ENCODE measurements around the gene MYL10.
A peak's percentile ranks its signal among the peaks of the same experiment; 100 is the strongest.
"Not testable (repeated sequence)": the region's sequence is repeated elsewhere in the genome, so short reads cannot be mapped to it uniquely, and the experiment has no call there.

Gene MYL10

DNA sequence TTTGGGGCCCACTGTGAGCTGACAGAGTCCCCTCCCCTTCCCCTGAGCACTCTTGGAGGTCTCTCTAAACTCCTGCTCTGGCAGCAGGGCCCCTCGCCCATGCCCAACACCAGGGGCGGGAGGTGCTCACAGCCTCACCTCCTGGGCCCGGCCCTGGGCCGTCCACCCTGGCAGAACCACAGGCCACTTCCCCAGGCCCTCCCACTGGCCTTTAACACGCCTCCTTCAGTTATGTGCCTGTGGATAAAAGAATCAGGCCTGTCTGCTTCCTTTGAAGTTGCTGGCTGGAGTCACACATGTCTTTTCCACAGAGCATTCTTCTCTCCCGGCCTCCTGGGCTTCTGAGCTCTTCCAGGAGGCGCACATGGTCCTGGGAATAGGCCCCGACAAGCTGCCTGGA lies 10.2 kb downstream of the MYL10 start:
- DNase-seq (ENCODE audit: low read depth) = no peak

- DNase-seq (ENCODE audit: low read depth) = no peak
Measured at GRCh38 chr7:101618207-101618839, 10.8 kb downstream of the MYL10 start.

GRCh38 chr7:101617451-101618206 lies 11.5 kb downstream of the MYL10 start:
- DNase-seq (ENCODE audit: low read depth) = no peak

DNA sequence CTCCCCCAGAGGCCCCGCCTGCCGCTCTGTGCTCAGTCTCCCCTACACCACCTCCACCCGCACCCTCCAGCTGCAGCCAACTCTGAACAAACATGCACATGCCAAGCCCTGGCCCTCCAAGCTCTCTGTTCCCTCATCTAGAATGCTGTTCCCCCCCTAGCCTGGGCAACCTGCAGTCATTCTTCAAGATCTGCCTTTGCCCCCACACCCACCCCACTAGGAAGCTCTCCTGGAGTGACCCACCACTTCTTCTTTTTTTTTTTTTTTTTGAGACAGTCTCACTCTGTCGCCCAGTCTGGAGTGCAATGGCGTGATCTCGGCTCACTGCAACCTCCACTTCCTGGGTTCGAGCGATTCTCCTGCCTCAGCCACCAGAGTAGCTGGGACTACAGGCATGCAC lies 13.7 kb downstream of the MYL10 start:
- no peak for DNase-seq (ENCODE audit: low read depth)

GRCh38 chr7:101614939-101615302 lies 14.2 kb downstream of the MYL10 start:
- DNase-seq (ENCODE audit: low read depth) = no peak

DNA sequence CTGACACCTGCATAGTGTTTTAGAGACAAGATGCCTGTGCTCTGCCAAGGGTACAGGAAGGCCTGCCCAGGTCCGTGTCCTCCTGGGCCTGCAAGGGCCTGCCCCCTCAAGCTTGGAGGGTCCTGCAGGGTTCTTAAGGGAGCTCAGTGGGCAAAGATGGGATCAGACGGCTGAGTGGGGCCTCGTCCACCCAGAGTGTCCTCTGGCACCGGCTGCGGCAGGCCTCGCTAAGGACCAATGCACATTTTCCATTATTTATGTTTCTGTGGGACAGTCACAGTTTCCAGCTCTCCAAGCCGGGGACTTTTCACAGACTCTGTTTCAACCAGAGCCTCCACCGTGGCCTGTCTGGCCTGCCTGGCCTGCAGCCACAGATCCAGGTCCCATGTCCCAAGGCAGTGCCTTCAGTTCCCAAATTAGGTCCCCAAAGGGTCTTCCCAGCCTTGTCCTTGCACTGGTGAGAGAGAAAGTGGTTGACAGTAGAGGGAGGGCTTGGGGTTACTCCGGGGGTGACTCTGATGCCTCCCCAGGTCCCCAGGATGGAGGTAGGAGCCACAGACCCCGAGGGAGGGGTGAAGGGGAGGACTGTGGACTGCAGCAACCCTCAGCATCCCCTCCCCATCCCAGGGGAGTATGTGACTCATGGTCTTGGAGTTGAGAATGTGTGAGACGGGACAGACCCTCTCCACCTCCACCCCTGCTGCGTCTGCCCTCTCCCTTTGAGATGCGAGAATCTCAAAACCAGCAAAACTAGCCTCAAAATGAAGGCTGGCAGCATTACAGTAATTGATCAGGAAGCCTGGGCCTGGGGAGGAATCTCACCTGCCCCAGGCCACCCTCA lies 14.8 kb downstream of the MYL10 start:
- no peak for DNase-seq (ENCODE audit: low read depth)

- no peak for DNase-seq (ENCODE audit: low read depth)
Measured at GRCh38 chr7:101612885-101613515, 16.1 kb downstream of the MYL10 start.

GRCh38 chr7:101608772-101609713 lies 20.1 kb downstream of the MYL10 start:
- no peak for DNase-seq (ENCODE audit: low read depth)

GRCh38 chr7:101606498-101606923 lies 22.6 kb downstream of the MYL10 start:
- DNase-seq (ENCODE audit: low read depth) = no peak

GRCh38 chr7:101605611-101606497 lies 23.2 kb downstream of the MYL10 start:
- no peak for DNase-seq (ENCODE audit: low read depth)

DNA sequence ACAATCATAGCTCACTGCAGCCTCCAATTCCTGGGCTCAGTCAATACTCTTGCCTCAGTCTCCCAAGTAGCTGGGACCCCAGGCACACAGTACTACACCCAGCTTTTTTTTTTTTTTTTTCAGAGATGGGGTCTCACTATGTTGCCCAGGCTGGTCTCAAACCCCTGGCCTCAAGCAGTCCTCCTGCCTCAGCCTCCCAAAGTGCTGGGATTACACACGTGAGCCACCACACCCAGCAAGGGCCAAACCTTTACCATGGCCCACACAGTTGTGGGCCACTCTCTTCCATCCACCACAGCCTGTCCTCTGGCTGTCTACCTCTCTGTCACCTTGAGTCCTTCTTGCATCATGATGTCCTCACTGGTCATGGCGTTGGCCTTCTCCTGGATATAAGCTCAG lies 24.2 kb downstream of the MYL10 start:
- DNase-seq (ENCODE audit: low read depth) = not testable (repeated sequence)

- no peak for DNase-seq (ENCODE audit: low read depth)
Measured at GRCh38 chr7:101604331-101604933, 24.7 kb downstream of the MYL10 start.

- DNase-seq (ENCODE audit: low read depth) = peak; percentile 25
Measured at GRCh38 chr7:101602484-101603241, 26.4 kb downstream of the MYL10 start.

GRCh38 chr7:101602082-101602481 lies 27.0 kb downstream of the MYL10 start:
- DNase-seq (ENCODE audit: low read depth) = no peak

DNA sequence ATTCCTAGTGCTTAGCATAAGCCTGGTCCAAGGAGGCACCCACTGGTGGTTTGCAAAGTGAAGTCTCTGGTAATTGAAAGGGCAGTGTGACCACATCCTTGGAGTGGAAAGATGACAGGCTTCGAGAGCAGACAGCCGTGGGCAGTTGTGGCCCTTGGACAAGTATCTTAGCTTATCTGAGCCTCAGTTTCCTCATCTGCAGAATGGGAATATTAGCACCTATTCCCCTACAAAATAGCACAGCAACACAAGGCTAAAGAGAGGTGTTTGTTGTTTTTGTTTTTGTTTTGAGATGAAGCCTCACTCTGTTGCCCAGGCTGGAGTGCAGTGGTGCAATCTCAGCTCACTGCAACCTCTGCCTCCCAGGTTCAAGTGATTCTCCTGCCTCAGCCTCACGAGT lies 29.3 kb downstream of the MYL10 start:
- no peak for DNase-seq (ENCODE audit: low read depth)

DNA sequence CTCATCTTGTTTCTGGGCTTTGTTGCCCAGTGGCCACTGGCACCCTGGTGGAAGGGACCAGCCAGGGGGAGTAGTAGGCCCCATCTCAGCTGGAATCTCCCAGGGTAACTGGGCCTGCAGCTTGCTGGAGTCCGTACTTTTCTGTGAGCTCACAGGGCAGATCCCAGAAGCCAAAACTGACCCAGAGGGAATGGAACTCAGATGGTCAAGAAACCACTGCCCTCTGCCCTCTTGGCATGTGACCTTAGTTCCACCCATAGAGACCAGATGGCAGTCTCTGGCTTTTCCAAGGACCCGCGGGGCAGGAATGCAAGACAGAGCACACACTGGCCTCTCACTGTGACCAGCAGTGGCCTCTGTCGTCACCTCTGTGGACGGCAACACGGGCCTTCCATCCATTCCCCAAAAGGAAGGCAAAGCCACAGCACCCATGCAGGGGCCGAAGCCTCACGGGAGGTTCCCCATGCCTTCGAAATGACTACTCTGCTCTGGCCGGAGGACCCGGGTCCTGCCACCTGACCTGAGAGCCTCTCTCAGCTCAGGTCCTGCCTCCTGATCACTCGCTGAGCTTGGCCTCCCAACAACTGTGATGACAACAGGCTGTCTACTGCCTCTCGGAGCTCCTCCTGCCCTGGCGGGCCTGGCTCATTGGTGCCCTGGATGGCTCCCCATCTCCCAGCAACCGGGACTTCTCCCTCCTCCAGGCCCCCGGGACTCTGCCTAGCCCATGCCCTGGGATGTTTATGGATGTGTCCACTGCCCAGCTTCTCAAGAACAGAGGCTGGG lies 29.9 kb downstream of the MYL10 start:
- no peak for DNase-seq (ENCODE audit: low read depth)

GRCh38 chr7:101598422-101598985 lies 30.6 kb downstream of the MYL10 start:
- no peak for DNase-seq (ENCODE audit: low read depth)

- no peak for DNase-seq (ENCODE audit: low read depth)
Measured at GRCh38 chr7:101597941-101598340, 31.2 kb downstream of the MYL10 start.

All from activated T-helper 1 cell treated with Interleukin-2 at 50 U/mL for 16 hours (primary cell).